ENCODE data around the gene FAM181A.

DNA sequence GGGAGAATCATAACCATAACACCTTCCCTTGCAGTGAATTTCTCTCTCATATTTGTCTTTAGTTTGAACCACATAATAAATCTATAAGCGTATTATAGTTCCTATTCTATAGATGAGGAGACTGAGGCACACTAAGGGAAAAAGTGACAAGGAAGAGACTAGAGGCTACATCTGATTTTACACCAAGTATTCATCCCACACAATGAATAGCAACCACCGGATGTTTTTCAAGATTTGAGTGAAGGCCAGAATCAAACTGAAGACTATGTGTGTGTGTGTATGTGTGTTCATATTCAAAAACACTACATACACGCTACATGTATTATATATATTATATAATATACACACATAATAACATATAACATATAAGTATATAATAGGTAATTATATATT lies 44.5 kb downstream of the FAM181A start:
- TF ChIP-seq EZH2 (IDR thresholded peaks at IDR 0.05; ENCODE audit: insufficient read depth, poor library complexity, severe bottlenecking): no peak
- no peak for TF ChIP-seq EZH2phosphoT487 (IDR thresholded peaks at IDR 0.05; ENCODE audit: insufficient read depth, low read depth)
